Midbrain (tissue), 1 donor: Measurements from ENCODE around the gene ITGA1.
"Not testable (repeated sequence)": the region's sequence is repeated elsewhere in the genome, so short reads cannot be mapped to it uniquely, and the experiment has no call there.

ENCODE experiments used
- DNase-seq: peaks from one replicate; lab custom pipeline; 2025; lab: John Stamatoyannopoulos, UW

The ITGA1 gene

GRCh38 chr5:52956915-52957747 lies 169.4 kb downstream of the ITGA1 start:
- no peak for DNase-seq

GRCh38 chr5:52961274-52961681 lies 173.6 kb downstream of the ITGA1 start:
- DNase-seq, result no peak

- no peak for DNase-seq
Measured at GRCh38 chr5:52963636-52964035, 175.9 kb downstream of the ITGA1 start.

GRCh38 chr5:52964138-52964537 lies 176.4 kb downstream of the ITGA1 start:
- DNase-seq, result no peak

GRCh38 chr5:52976157-52976556 lies 188.4 kb downstream of the ITGA1 start:
- DNase-seq, result not testable (repeated sequence)

- DNase-seq, result no peak
Measured at GRCh38 chr5:52977264-52977897, 189.7 kb downstream of the ITGA1 start.

GRCh38 chr5:52981507-52981906 lies 193.8 kb downstream of the ITGA1 start:
- DNase-seq, result no peak

- DNase-seq, result no peak
Measured at GRCh38 chr5:52983731-52984636, 196.3 kb downstream of the ITGA1 start.

- no peak for DNase-seq
Measured at GRCh38 chr5:52985306-52985705, 197.6 kb downstream of the ITGA1 start.

- no peak for DNase-seq
Measured at GRCh38 chr5:52987711-52988331, 200.1 kb downstream of the ITGA1 start.

GRCh38 chr5:52988335-52989024 lies 200.8 kb downstream of the ITGA1 start:
- no peak for DNase-seq

GRCh38 chr5:52989025-52989780 lies 201.5 kb downstream of the ITGA1 start, which contains the start of gene ITGA2:
Gene ITGA2 (plus strand): TSS chr5:52989352. CDS start chr5:52989469, 117 bp downstream.
- DNase-seq, result no peak

GRCh38 chr5:52989781-52990527 lies 202.2 kb downstream of the ITGA1 start:
- peak; percentile 75 for DNase-seq

- no peak for DNase-seq
Measured at GRCh38 chr5:52990528-52990925, 202.8 kb downstream of the ITGA1 start.

GRCh38 chr5:52993367-52993766 lies 205.7 kb downstream of the ITGA1 start:
- no peak for DNase-seq

- DNase-seq, result no peak
Measured at GRCh38 chr5:52994266-52994665, 206.6 kb downstream of the ITGA1 start.

- DNase-seq, result no peak
Measured at GRCh38 chr5:52995095-52995494, 207.4 kb downstream of the ITGA1 start.

GRCh38 chr5:52995914-52996313 lies 208.2 kb downstream of the ITGA1 start:
- no peak for DNase-seq

GRCh38 chr5:52996979-52997378 lies 209.3 kb downstream of the ITGA1 start:
- no peak for DNase-seq

GRCh38 chr5:52997424-52997823 lies 209.7 kb downstream of the ITGA1 start:
- DNase-seq, result peak; percentile 91
